HG02840 (cell line): ENCODE data around the gene MED15.
A peak's percentile ranks its signal among the peaks of the same experiment; 100 is the strongest.
"Not testable (repeated sequence)": the region's sequence is repeated elsewhere in the genome, so short reads cannot be mapped to it uniquely, and the experiment has no call there.

Experiments
- ATAC-seq: cut with Tn5 transposase; IDR thresholded peaks from one replicate; pipeline ENCODE4 v1.9.1; 2021; ENCODE audit warnings: mild to moderate bottlenecking, moderate library complexity, moderate number of reproducible peaks; ENCODE audit not compliant: unreplicated experiment, low FRiP score

The MED15 gene

DNA sequence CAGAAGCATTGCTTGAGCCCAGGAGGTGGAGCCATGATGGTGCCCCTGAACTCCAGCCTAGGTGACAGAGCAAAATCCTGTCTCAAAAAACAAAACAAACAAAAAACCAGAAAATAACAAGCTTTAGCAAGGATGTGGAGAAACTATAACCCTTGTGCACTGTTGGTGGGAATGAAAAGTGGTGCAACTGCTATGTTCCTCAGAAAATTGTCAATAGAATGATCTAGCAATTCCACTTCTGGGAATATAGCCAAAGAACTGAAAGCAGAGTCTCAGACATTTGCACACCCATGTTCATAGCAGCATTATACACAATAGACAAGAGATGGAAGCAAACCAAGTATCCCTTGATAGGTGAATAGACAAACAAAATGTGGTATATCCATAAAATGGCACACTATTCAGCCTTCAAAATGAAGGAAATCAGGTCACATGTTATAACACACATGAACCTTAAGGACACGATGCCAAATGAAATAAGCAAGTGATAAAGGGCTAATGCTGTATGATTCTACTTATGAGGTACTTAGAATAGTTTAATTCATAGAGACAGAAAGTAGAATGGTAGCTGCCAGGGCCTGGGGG, 27.7 kb upstream of the MED15 start:
- ATAC-seq = no peak

DNA sequence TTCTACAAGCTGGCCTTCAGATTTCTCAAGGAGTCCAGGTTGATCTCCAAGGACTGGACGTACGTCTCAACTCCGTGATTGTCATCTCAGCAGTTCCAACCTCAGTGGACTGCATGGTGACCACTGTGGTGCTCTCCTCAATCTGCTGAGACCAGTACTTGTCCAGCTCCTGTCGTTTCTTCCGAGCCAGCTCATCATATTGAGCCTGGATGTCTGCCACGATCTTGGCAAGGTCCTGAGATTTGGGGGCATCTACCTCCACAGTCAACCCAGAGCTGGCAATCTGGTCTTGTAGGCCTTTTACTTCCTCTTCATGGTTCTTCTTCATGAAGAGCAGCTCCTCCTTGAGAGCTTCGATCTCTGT, 24.3 kb upstream of the MED15 start:
- ATAC-seq = not testable (repeated sequence)

DNA sequence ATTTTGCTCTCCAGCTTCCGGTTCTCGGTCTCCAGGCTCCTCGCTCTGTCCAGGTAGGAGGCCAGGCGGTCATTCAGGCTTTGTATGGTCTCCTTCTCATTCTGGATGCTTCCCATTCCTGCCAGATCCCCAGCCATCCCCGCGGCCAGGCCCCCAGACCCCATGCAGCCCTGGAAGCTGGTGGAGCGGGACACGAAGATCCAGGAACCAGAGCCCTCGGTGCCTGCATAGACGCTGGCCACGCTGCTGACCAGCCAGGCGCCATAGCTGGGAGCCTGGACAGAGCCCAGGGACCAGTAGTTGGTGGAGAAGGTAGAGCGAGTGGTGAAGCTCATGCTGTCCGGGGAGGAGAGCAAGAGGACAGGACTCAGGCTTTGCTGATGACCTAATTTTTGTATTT, 23.6 kb upstream of the MED15 start:
- ATAC-seq = no peak

DNA sequence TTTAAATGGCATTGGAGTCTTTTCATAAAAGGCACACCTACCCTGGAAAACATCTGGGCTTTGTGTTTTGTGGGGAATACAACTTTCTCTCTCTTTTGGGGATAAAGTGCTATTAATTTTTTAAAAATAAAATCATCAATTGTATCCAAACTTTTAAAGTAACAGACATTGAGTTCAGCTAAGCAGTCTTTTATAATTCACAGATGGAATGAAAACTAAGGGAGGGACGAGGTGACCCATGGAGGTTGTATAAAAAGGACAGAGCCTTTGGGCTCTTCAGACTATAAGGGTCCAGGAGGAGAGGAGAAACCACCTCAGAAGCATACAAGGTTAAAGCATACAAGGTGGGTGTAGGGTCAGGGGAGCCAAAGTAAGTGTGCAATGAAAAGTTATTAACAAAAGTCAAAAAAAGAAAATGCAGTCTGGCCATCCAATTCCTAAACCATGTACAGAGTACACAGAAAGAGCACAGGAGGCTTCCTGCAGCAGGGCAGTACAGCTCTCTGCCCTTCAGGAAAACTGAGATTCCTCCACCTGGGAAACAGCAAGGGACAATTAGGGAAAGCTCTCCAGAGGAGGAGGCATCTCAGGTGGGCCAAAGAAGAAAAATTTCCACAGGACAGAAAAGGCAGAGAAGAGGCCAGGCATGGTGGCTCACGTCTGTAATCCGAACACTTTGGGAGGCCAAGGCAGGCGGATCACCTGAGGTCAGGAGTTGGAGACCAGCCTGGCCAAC, 22.3 kb upstream of the MED15 start:
- ATAC-seq = no peak

DNA sequence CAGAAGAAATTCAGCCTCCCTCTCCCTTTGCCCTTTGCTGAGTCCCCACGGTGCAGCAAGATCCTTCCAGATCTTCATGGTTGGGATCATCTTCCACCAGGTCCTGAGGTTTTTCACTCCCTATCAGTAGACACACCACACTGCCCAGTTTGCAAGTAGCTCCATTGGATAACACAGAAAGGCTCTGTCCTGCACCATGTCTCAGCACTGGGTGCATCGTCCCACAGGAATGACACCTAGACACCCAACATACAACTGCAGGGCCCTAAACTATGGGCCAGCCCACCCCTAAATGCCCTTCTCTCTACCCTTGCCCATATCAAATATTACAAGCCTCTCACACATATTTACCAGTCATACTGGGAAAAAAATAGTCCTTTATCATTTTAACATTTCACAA, 21.2 kb upstream of the MED15 start:
- no peak for ATAC-seq

DNA sequence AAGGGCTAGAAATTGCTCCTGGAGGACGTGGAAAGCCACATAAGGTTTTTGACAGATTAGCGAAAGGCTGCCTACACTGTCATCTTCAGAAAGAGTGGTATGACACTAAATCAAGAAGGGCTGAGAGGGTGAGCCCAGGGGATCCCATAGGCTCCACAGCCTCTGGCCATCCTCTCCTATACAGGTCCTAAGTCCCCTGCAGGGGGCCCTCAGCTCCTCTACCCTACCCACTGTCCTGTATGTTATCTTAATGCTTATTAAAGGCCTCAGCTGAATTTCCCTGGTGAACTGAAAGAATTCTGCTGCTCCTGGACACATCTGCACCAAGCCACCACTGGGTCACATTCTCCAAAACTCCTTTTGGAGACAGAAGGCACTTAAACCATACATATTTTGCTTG, 19.7 kb upstream of the MED15 start:
- no peak for ATAC-seq

DNA sequence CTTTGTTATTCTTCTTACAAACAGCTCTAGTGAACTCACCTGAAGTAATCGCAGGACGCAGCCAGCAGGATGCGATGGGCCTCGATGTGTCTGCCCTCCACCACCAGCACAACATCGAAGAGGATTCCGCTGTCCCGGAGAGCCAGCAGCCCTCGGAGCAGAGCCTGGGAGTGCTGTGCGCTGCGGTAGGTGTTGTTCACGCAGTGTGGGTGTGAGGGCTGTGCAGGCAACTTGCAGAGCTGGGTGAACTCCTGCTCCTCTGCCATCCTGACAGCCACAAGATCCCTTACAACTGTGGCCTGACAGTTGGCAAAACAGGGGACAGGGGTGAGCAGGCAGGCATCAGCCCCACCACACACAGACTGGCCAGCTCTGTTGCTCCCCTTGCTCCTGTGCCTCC, 18.5 kb upstream of the MED15 start:
- no peak for ATAC-seq

DNA sequence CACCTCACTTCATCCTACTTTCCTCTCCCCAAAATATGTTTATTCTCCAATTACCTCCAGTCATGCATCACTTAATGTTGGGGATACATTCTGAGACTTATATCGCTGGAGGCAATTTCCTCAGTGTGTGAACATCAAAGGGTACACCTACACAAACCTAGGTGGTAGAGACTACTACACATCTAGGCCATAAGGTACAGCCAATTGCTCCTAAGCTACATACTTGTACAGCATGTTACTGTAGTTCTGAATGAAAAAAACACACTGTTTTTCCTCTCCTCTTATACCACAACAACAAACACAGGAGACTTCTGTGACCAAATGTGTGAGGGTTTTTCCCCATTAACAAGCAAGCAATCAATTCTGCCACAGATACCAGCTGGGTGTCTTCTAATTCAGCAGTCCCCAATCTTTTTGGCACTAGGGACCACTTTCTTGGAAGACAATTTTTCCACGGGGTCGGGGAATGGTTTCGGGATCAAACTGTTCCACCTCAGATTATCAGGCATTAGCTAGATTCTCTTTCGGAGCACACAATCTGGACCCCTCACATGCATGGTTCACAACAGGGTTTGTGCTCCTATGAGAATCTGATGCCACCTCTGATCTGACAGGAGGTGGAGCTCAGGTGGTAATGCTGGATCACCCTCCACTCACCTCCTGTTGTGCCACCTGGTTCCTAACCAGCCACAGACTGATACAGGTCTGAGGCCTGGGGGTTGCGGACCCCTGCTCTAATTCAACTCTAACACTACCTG, 17.0 kb upstream of the MED15 start:
- no peak for ATAC-seq

DNA sequence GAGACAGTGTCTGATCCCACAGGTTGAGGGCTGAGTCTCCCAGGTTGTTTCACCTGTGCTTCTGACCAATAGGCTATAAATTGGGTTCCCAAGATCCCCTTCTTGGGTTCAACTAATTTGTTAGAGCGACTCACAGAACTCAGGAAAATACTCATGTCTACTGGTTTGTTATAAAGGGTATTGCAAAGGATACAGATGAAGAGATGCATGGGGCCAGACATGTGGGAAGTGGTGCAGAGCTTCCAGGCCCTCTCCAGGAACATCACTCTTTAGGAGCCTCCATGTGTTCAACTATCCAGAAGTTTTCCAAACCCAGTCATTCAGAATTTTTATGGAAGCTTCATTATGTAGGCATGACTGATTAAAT, 16.5 kb upstream of the MED15 start:
- ATAC-seq = no peak

DNA sequence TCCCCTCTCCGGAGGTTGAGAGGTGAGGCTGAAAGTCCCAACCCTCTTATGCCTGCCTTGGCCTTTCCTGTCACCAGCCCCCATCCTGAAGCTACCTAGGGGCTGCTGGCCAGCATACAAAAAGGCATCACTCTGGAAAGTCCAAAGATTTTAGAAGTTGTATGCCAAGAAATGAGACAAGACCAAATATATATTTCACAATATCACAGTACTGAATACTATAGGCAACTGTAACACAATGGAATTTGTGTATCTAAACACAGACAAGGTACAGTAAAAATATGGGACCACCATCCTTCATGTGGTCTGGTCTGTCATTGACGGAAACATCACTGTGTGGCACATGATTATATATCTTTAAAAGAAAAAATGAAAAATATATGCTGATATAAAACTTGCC, 16.1 kb upstream of the MED15 start:
- no peak for ATAC-seq

DNA sequence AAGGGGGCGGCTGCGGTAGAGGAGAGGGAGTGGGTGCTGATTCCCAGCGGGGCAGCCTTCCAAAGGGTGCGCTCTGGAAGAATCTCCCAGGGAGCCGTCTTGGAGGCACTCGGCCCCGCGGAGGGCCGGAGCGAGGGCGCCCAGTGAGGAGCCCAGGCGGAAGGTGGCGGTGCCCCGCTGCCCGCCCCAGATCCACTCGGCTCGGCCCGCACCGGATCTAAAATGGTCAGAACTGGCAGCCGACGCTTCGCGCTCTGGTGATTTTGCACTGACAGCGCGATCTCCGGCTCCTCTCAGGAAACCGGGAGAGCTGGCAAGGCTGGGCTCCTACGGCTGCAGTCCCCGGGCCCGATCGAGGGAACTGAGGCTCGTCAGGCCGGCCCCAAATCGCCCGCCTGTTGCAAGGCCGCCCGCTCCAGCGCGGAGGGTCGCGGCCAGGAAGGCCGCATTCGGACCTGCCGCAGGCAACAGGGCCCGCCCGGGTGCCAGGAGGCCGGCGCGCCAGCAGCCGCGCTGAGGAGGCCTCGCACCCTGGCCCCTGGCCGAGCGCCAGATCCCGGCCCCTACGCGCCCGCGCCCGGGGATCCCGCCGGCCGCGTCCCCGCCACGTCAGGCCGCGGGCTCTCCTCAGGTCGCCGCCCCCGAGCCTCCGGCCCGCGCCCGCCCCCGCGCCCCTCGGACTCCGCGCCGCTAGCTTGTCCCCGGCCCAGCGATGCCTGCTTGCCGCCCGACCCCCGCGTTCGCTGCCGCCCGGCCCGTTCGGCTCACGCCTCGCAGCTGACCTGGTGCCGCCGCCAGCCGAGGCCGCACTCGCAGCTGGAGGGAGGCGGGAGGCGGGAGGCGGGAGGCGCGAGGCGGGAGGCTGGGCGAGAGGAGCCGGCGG, 12.2 kb upstream of the MED15 start, which contains the start of gene KLHL22:
Gene KLHL22 (minus strand): TSS at position 818 of the 883 bp plus-strand sequence. CDS start 6,584 bp downstream, outside the sequence.
- ATAC-seq = peak; percentile 35

DNA sequence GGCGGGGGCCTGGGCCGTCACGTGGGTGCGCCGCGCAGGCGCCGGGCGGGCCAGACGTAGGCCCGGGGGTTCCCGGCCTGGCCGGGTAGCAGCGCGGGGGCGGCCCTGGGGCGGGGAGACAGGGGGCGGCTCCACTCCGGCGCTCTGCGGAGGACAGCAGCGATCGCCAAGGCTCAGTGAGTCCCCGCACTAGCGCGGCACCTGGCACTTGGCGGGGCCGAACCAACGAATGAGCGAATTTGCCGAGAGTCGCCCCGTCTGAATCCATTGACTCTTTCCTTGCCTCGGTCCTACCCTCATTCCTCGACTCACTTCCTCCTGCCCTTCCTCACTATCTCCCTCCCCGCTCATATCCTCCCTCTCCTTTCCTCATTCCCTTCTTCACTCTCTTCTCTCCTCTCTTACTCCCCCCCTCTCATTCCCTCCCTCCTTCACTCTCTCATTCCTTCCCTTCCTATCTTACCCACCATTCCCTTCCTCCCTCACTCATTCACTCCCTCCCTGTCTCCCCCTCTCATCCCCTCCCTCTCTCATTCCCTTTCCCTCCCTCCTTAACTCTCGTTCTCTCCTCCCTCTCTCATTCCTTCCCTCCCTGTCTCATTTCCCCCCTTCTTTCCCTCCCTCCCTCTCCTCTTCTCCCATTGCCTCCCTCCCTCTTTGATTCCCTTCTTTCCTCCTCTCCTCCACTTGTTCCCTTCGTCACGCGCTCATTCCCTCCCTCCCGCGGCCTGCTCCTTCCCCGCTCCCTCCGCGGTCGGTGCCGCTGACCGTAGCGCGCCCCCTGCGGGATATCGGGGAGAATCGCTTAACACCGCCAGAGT, 11.3 kb upstream of the MED15 start:
- ATAC-seq = peak; percentile 79

DNA sequence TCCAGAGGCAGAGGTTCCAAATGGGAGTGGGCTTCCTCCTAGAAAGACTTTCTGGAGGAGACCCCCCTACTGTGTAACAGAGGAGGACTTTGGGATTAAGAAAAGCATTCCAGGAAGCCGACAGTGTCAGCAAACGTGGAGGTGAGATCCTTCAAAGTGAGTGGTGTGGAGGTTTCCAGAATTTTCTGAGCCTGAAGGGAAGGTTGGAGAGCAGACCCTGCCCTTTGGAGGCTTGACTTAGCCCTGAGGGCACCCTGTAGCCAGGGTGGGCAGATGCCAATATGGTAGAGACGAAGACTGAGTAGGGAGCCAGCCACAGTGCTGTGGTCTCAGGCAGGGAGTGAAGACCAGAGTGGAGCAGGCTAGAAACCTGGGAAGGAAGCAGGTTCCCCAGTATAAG, 10.0 kb upstream of the MED15 start:
- no peak for ATAC-seq

DNA sequence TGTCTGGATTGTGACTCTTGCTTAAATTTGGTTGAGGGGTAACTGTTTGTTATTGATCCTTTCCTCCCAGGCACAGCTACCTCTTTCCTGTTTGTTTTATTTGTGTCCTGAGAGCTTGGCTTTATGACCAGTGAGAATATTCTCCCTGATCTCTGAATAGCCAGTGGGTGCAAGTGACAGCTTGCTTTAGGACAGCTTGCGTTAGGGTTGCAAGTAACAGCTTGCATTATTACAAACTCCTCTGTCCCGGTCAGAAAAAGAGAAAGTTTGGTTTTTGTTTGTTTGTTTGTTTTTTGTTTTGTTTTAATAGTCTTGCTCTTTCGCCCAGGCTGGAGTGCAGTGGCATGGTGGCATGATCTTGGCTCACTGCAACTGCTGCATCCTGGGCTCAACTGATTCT, 8.5 kb upstream of the MED15 start:
- no peak for ATAC-seq

DNA sequence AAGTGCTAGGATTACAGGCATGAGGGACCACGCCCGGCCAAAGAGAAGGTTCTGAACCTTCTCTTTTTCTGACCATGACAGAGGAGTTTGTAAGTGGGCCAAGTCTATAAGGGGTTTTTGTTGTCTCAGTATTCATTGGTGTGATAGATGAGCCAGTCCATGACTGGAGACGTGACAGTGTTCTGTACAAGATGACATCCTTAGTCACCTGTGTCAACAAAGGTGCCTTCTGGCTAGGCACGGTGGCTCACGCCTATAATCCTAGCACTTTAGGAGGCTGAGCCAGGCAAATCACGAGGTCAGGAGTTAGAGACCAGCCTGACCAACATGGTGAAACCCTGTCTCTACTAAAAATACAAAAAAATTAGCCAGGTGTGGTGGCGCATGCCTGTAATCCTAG, 7.6 kb upstream of the MED15 start:
- no peak for ATAC-seq

DNA sequence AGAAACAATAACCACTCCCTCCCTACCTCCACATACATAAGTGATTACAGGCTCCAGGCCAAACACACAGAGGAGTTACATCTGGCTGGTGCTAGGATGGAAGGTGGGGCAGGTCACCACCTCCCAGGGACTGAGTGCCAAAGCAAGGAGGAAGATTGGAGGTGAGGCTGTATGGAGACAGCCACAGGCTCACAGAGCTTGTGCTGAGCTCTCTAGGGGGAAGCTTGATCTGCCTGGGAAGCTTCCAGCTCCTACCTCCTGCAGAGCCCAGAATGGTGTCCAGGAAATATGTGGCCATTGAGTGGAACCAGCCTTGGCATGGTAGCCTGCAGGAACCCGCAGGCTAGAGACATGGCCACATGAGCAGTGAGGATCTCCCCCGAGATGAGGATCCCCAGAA, 3.6 kb upstream of the MED15 start:
- ATAC-seq = no peak

DNA sequence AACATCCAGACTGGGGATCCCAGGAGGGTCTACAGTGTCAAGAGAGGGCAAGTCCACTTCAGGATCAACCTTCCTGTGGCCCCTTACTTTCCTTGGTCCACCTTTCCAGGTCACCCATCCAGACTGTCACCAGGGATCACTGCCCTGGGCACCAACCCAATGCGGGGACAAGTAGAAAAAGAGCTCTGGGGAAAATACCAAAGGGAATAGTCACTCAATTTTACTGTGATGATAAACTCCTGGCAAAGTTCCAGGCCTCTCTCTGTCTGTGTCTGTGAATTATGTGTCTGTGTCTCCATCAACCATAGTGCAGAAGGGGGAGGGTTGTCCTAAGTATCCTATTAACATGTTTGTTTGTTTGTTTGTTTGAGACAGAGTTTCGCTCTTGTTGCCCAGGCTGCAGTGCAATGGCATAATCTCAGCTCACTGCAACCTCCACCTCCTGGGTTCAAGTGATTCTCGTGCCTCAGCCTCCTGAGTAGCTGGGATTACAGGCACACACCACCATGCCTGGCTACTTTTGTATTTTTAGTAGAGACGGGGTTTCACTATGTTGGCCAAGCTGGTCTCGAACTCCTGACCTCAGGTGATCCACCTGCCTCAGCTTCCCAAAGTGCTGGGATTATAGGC, 3.0 kb upstream of the MED15 start:
- ATAC-seq = not testable (repeated sequence)

DNA sequence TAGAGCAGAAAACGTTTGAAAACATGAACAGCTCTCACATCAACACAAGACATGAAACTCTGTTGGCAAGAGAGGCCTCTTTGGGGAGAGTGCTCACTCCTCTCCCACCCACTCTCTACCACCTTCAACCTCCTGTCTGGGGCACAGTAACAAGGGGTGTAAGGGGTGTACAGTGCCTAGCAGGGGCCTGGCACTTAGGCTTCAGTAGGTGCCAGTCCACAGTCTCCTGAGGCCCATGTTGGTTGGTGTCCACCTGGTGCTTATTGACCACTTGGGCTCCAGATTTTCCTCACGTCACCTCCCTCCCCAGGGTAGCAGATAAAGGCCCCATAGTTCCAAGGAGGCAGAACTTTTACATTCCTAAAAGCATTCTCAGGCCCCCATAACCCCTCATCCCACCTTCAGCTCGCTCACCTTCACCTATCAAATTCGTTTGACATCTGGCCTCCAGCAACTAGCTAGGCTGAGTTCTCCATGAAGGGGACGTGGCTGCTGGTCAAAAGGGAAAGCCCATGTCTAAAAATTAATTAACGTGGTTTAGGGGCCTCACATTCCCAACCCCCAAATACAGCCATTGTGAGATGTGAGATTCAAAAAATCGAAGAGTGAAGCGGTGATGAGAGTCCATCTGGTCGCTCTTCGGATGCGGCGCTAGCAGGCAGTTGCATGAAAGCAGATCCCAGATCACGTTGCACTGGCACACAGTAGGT, 712 bp upstream of the MED15 start:
- no peak for ATAC-seq
